IMR-90 (cell line): Measurements from ENCODE around the gene TRAF1. TPM values are rescaled to one million over a fixed set of nuclear protein-coding genes. Genes with fewer than 3 reads are reported as not detected.

ENCODE experiments used
- ATAC-seq: fragments of 200-7000 bp; cut with Tn5 transposase; 2 replicates; pipeline ENCODE4 v1.9.1; 2020; ENCODE audit warnings: low read depth, mild to moderate bottlenecking, moderate library complexity
- BruUV-seq: library from RNA; stranded (reverse); fragments of 400-500 nt; replicated peaks from 2 replicates; lab custom pipeline; 2021; lab: Mats Ljungman, UMichigan
- CTCF ChIA-PET: fragments of 300-600 bp; formaldehyde crosslinking; extraction: SDS; loops from one replicate; lab custom pipeline; 2021; ENCODE audit warnings: antibody characterized with exemption; lab: Yijun Ruan, JAX
- POLR2A ChIA-PET: fragments of 300-600 bp; sonication (Branson Sonifier 250); formaldehyde crosslinking; loops from one replicate; lab custom pipeline; 2022; ENCODE audit warnings: antibody characterized with exemption; ENCODE audit not compliant: unreplicated experiment; lab: Charles Lee
- DNase-seq: peaks from one replicate; pipeline ENCODE4 v3.0.0; 2013
- H2AFZ ChIP-seq: replicated peaks from 2 replicates; pipeline ENCODE3; 2013; ENCODE audit warnings: low read length, mild to moderate bottlenecking; ENCODE audit not compliant: poor library complexity
- H2AK5ac ChIP-seq: 2 replicates; pipeline ENCODE4 v1.6.1; 2013; ENCODE audit warnings: low read depth, low read length, inconsistent platforms
- H2AK9ac ChIP-seq: replicated peaks from 2 replicates; pipeline ENCODE3; 2013; ENCODE audit warnings: mild to moderate bottlenecking, low read depth, low read length, moderate library complexity; ENCODE audit not compliant: poor library complexity
- H2BK120ac ChIP-seq: 2 replicates; pipeline ENCODE4 v1.6.1; 2013; ENCODE audit warnings: low read depth, low read length, inconsistent platforms
- H2BK15ac ChIP-seq: 3 replicates; pipeline ENCODE4 v1.6.1; 2013; ENCODE audit warnings: low read depth, low read length, inconsistent platforms
- H2BK20ac ChIP-seq: 2 replicates; pipeline ENCODE4 v1.6.1; 2013; ENCODE audit warnings: low read depth, mild to moderate bottlenecking, inconsistent platforms, low read length, moderate library complexity
- H2BK5ac ChIP-seq: 2 replicates; pipeline ENCODE4 v1.6.1; 2013; ENCODE audit warnings: mild to moderate bottlenecking, low read depth, low read length, inconsistent platforms; ENCODE audit not compliant: poor library complexity, severe bottlenecking
- H3K14ac ChIP-seq: replicated peaks from 2 replicates; pipeline ENCODE4 v1.6.1; 2013; ENCODE audit warnings: low read depth, low read length, inconsistent platforms
- H3K18ac ChIP-seq: 2 replicates; pipeline ENCODE4 v1.6.1; 2013; ENCODE audit warnings: low read depth, low read length, control low read depth
- H3K23ac ChIP-seq: 2 replicates; pipeline ENCODE4 v1.6.1; 2013; ENCODE audit warnings: low read depth, low read length, inconsistent platforms
- H3K27ac ChIP-seq: 2 replicates; pipeline ENCODE4 v1.5.1; 2013; ENCODE audit warnings: mild to moderate bottlenecking, control low read depth, low read length; ENCODE audit not compliant: insufficient read depth
- H3K27me3 ChIP-seq: 2 replicates; pipeline ENCODE4 v1.6.1; 2013; ENCODE audit warnings: low read length; ENCODE audit not compliant: control insufficient read depth, insufficient read depth
- H3K36me3 ChIP-seq: 2 replicates; pipeline ENCODE4 v1.6.1; 2013; ENCODE audit warnings: low read length, mixed read lengths; ENCODE audit not compliant: control insufficient read depth, insufficient read depth
- H3K4ac ChIP-seq: 2 replicates; pipeline ENCODE4 v1.6.1; 2013; ENCODE audit warnings: low read depth, low read length, inconsistent platforms
- H3K4me1 ChIP-seq: 2 replicates; pipeline ENCODE4 v1.6.1; 2013; ENCODE audit warnings: low read length, mixed read lengths; ENCODE audit not compliant: control insufficient read depth, insufficient read depth
- H3K4me2 ChIP-seq: 2 replicates; pipeline ENCODE4 v1.6.1; 2013; ENCODE audit warnings: low read depth, mild to moderate bottlenecking, control low read depth, low read length, moderate library complexity
- H3K4me3 ChIP-seq: 2 replicates; pipeline ENCODE4 v1.5.1; 2013; ENCODE audit warnings: low read depth, mild to moderate bottlenecking, control low read depth, low read length, moderate library complexity; ENCODE audit not compliant: insufficient read depth
- H3K56ac ChIP-seq: 2 replicates; pipeline ENCODE4 v1.6.1; 2013; ENCODE audit warnings: low read length, inconsistent platforms; ENCODE audit not compliant: insufficient read depth; ENCODE audit errors: extremely low read depth
- H3K79me1 ChIP-seq, 2 experiments: 2 replicates each; pipeline ENCODE4 v1.6.1; 2013; ENCODE audit warnings: low read length in 2 of 2, inconsistent platforms in 1 of 2, low read depth in 1 of 2
- H3K9ac ChIP-seq: 2 replicates; pipeline ENCODE4 v1.6.1; 2013; ENCODE audit warnings: low read depth, low read length, control low read depth
- H3K9me1 ChIP-seq: 2 replicates; pipeline ENCODE4 v1.6.1; 2013; ENCODE audit warnings: low read length, inconsistent platforms; ENCODE audit not compliant: insufficient read depth
- H3K9me3 ChIP-seq: 2 replicates; pipeline ENCODE4 v1.6.1; 2013; ENCODE audit warnings: low read length; ENCODE audit not compliant: control insufficient read depth, insufficient read depth
- H4K20me1 ChIP-seq: 2 replicates; pipeline ENCODE4 v1.6.1; 2013; ENCODE audit warnings: low read length, inconsistent platforms; ENCODE audit not compliant: insufficient read depth
- H4K5ac ChIP-seq: 2 replicates; pipeline ENCODE4 v1.6.1; 2013; ENCODE audit warnings: mild to moderate bottlenecking, low read depth, low read length, control low read depth
- H4K8ac ChIP-seq, 2 experiments: 2 replicates each; pipeline ENCODE4 v1.6.1; 2013; ENCODE audit warnings: low read depth in 2 of 2, low read length in 2 of 2, control low read depth in 1 of 2, inconsistent platforms in 1 of 2
- H4K91ac ChIP-seq: 2 replicates; pipeline ENCODE4 v1.6.1; 2013; ENCODE audit warnings: low read depth, low read length, inconsistent platforms; ENCODE audit not compliant: insufficient read depth
- CEBPB ChIP-seq: IDR thresholded peaks from 2 replicates; pipeline ENCODE4 v1.6.1; 2012; ENCODE audit warnings: low read depth, low read length, improper control_type of control experiment
- RAD21 ChIP-seq: IDR thresholded peaks from 2 replicates; pipeline ENCODE4 v1.6.1; 2012; ENCODE audit warnings: low read length, improper control_type of control experiment
- RCOR1 ChIP-seq: IDR thresholded peaks from 2 replicates; pipeline ENCODE4 v1.6.1; 2012; ENCODE audit warnings: mild to moderate bottlenecking, low read length, improper control_type of control experiment; ENCODE audit not compliant: insufficient replicate concordance
- USF2 ChIP-seq: fragments of 150-350 bp; IDR thresholded peaks from 2 replicates; pipeline ENCODE4 v1.6.1; 2017; ENCODE audit warnings: mild to moderate bottlenecking, antibody characterized with exemption, low read length, low read depth
- WGBS, 2 experiments: methylation state at CpG; one replicate each; pipeline versions ENCODE4 v1.1.5 to v1.1.7; 2013; ENCODE audit warnings: missing lambda C conversion rate in 2 of 2; ENCODE audit not compliant: insufficient read length in 1 of 2; ENCODE audit errors: extremely low coverage in 2 of 2; 5-methylcytosine and 5-hydroxymethylcytosine counted together
- dilution Hi-C: fragments of 300-500 bp; cut with HindIII; formaldehyde crosslinking; loops from one replicate; pipeline ENCODE4 v1.14.3; 2018; ENCODE audit warnings: low sequenced_read_pairs; ENCODE audit not compliant: unreplicated experiment
- in situ Hi-C: fragments of 300-500 bp; cut with MboI; formaldehyde crosslinking; loops from 3 replicates; pipeline ENCODE4 v1.14.3; 2019; ENCODE audit warnings: low sequenced_read_pairs, inconsistent platforms, mixed read lengths
- intact Hi-C: fragments of 100-400 bp; cut with micrococcal nuclease; formaldehyde crosslinking; loops from 2 replicates; pipeline ENCODE4 v1.10.0; 2022
- polyA plus RNA-seq, 3 experiments: library from polyadenylated mRNA; depleted of rRNA; stranded (reverse); fragments of >200 nt; gene quantifications; 2 replicates each; pipeline ENCODE4 v1.2.3, GENCODE V29; 2012; ENCODE audit warnings: low replicate concordance in 1 of 3
- total RNA-seq: library from RNA; depleted of rRNA; stranded (reverse); fragments of >200 nt; gene quantifications from 2 replicates; pipeline ENCODE4 v1.2.3, GENCODE V29; 2012

Gene TRAF1
- total and polyA plus RNA-seq, 2 of the 4 experiments (the other 2 are of a cell fraction), result 3.9 to 4.1 TPM

- H2BK120ac ChIP-seq, result peak overlapping the region; percentile 96
- H3K56ac ChIP-seq, result peak overlapping the region; percentile 86
- H3K4ac ChIP-seq, result peak overlapping the region; percentile 94
- TF ChIP-seq RAD21, result no peak
- TF ChIP-seq USF2, result no peak
- peak; percentile 60 for TF ChIP-seq RCOR1
- no peak for TF ChIP-seq CEBPB
- DNase-seq (peak; percentile 87), ATAC-seq (peak; percentile 57)
- peak overlapping the region; percentile 89; the same call in 1 of the 2 replicates for H4K91ac ChIP-seq
- 0% methylated on average over 1 of the region's 1 CpG; no CpG with 5 or more reads in 1 of the 2 experiments for WGBS, 2 experiments
- 0 out of 4 replicates have a peak, but pooled peaks cover 0 to 3% of the 10 kb centered on the region in 2 experiments for H3K79me1 ChIP-seq
- peak overlapping the region; percentile 78 for H2AFZ ChIP-seq
- no peak overlapping the region for H2AK5ac ChIP-seq
- POLR2A ChIA-PET, result no interaction called here
- peaks cover 16% of the 10 kb centered on the region for H3K9me1 ChIP-seq
- H4K5ac ChIP-seq, result no peak overlapping the region
- peak overlapping the region; percentile 99 for H3K27ac ChIP-seq
- peak overlapping the region; percentile 57; the same call in 1 of the 2 replicates for H3K4me2 ChIP-seq
- no peaks in the 10 kb centered on the region for H4K20me1 ChIP-seq
- H3K4me3 ChIP-seq, result no peak overlapping the region
- H3K4me1 ChIP-seq, result peaks cover 41% of the 10 kb centered on the region
- dilution Hi-C loops (no loop called here), intact Hi-C loops (loop anchor here (2.0 to 5.0 kb wide), 4 partner anchors 69 to 320 kb away; no protein-coding TSS in a partner anchor), in situ Hi-C loops (loop anchor here (5.0 kb wide), 1 partner anchor 65 kb away; no protein-coding TSS in a partner anchor)
- CTCF ChIA-PET, result interaction anchor here (0.5 to 1.3 kb wide), 3 partner anchors 21 to 49 kb away, joined by 4 to 7 read pairs (median 5); no protein-coding TSS in a partner anchor
- peak overlapping the region; percentile 73; the same call in 1 of the 3 replicates for H2BK15ac ChIP-seq
- no peaks in the 10 kb centered on the region for H3K27me3 ChIP-seq
- no peak overlapping the region for H3K9ac ChIP-seq
- H3K36me3 ChIP-seq, result no peaks in the 10 kb centered on the region
- peak overlapping the region; percentile 59 to 77; a peak in 1 of 4 replicates for H4K8ac ChIP-seq
- H3K9me3 ChIP-seq, result no peaks in the 10 kb centered on the region
- peak overlapping the region; percentile 92 for H3K18ac ChIP-seq
- peak overlapping the region; percentile 93 for H2BK20ac ChIP-seq
- H2BK5ac ChIP-seq, result peak overlapping the region; percentile 88
- no peak overlapping the region for H2AK9ac ChIP-seq
- no peak overlapping the region; the same call in 1 of the 2 replicates for H3K23ac ChIP-seq
- BruUV-seq, result no TSS peak
- H3K14ac ChIP-seq, result no peak overlapping the region
Measured at GRCh38 chr9:120937596-120937995, 11.0 kb upstream of the TRAF1 start.
